Ramos (cell line): ENCODE results near the gene TMEM252.

Experiments used
- in situ Hi-C: fragments of 300-500 bp; cut with MboI; formaldehyde crosslinking; loops from one replicate; pipeline ENCODE4 v1.14.3; 2022; ENCODE audit warnings: low sequenced_read_pairs; ENCODE audit not compliant: unreplicated experiment

The TMEM252 gene, protein sequence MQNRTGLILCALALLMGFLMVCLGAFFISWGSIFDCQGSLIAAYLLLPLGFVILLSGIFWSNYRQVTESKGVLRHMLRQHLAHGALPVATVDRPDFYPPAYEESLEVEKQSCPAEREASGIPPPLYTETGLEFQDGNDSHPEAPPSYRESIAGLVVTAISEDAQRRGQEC

DNA sequence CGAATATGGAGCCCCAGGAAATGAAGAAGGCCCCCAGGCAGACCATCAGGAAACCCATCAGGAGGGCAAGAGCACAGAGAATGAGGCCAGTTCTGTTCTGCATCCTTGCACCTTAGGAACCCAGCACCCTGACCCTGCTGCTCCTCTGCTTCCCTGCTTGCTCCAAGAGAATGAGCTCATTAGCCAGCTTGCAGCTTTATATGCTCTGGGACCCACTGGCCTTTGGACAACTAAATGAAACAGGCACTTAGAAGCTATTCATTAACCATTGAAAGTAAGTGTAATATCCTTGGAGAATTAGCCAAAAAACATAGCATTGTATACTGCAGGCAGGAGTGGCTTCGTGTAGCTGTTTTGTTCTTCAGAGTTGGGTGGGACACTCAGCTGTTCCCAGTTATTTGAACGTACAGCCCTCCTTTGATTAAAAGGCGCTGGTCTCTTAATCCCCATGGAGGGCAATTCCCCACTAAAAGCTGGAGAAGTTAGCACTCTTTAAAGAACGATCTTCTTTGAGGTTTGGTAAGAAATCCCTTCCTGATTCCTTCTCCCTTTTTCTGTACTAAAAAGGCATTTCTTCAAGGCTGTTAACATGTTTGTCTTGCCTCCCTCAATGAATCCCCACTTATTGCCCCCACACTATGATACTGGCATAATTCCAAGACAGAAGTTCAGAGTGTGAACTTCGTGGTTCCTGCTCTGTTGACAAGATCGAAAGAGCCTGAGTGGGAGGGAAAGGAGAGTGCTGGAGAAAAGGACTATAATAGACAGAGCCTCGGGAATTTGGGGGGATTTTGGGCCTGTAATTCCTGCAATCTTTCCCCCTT lies at the start of gene TMEM252:
TSS of gene TMEM252 (minus strand) at position 172 of the 824 bp plus-strand sequence. CDS start at position 103, 69 bp downstream.
- in situ Hi-C loops = no loop called here

DNA sequence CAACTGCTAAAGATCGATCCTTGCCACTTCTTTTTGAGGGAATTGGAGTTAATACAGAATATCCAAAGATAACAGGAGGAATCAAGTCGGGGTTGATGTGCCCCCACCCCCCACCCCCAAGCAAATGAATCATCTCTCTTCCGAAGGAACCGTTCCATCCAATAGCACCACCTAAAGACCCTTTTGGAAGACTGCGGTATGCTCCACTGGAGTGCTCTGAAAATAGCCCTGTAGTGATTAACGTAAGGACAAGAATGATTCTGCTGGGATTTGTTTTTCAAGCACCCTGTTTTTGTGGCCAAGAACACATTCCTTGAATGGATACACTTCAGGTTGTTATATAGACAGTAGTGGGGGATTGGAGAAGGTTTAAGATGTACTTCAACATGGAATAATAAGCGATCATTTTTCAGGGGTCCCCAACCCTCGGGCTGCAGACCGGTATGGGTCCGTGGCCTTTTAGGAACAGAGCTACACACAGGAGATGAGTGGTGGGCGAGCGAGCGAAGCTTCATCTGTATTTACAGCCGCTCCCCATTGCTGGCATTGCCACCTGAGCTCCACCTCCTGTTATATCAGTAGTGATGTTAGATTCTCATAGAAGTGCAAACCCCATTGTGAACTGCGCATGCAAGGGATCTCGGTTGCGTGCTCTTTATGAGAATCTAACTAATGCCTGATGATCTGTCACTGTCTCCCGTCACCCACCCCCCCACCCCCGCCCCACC lies 44.5 kb upstream of the TMEM252 start:
- in situ Hi-C loops = loop anchor here (10.0 kb wide), 2 partner anchors 200 to 260 kb away; a partner anchor contains a TSS

DNA sequence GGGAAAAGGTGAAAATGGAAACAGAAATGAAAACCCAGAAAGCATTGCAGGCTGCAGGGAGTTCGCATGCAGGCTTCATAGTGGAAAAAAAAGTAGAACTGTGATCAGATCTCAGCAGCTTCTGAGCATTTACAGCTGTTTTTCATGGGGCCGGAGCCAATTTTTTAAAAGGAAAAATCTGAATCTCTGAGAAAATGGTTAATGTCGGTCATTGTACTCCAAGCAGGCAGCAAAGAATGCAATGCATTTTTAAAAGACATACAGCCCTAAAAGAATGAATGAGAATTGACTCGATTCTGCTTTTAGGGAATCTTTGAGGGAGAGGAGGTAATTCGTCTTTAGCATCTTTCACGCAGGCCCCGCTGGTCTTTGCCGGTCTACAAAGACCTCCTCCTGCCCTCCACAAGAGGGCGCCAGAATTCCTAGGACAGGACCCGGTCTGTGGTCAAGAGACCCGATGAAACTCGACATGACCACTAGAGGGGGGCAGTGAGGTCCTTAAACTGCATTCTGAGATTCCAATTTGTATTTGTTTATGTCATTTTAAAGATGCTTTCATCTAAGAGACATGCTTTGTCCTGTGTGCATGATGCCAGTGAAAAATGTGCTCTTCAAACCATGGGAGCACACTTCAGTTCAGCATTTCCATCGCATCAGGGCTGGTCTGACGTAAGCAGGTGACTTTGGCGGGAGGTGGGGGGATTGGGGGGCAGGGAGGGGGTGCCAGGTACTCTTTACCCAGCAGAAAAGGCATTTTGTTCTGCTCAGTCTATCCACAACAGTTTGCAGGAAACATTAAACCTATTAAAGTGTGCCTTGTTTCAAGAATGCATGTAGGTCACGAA lies 43.7 kb upstream of the TMEM252 start:
- in situ Hi-C loops = loop anchor here (5.0 to 10.0 kb wide), 4 partner anchors 98 to 418 kb away; a partner anchor contains a TSS

DNA sequence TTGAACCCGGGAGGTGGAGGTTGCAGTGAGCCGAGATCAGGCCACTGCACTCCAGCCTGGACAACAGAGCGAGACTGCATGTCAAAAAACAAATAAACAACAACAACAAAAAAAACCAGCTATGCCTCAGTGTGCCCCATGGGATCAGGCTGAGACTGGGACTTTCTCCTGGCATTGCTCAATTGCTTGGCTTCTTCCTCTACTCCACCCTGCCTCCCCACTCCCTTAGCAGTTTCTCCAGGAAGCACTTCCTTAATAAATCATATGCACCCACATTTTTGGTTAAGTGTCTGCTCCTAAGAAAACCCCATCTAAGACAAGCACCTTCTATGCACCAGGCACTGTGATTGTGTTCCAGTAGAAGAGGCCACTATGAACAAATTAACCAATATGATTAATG lies 41.0 kb upstream of the TMEM252 start:
- in situ Hi-C loops = loop anchor here (5.0 to 10.0 kb wide), 4 partner anchors 101 to 421 kb away; a partner anchor contains a TSS

DNA sequence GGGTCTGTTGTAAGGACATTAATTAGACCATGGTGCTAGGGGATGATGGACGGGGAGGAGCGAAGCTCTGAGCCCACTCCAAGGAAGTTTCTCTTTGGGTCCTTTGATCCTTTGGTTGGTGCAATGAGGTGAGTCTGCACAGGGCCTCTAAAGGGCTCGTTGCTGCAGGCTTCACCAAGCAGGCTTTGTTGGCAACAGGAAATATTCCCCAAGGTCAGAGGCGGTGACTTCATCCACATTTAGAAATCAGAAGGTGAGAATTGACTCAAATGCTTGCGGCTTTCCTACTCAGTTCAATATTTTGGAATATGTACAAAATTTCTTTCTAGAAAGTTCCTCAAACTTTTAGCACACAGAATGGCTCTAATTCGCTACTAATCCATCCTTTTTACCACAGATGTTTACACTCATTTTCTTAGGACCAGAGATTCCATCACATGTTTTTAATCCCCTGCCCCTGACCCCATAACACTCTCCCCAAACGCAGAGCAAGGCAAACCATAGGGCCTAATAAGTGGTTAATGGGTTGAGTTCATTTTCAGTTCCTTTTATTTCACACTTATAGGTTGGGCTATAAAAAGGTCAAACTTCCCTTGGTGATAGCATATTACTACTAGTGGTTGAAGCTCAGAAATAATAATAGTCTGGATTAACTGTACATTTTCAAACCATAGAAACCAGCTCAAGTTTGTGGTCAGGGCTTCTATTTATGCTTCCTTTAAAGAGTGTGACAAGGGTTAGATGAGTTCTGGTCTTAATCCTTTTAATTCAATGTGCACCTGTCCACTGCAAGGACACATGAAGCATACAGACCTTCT lies 37.3 kb upstream of the TMEM252 start:
- in situ Hi-C loops = no loop called here

DNA sequence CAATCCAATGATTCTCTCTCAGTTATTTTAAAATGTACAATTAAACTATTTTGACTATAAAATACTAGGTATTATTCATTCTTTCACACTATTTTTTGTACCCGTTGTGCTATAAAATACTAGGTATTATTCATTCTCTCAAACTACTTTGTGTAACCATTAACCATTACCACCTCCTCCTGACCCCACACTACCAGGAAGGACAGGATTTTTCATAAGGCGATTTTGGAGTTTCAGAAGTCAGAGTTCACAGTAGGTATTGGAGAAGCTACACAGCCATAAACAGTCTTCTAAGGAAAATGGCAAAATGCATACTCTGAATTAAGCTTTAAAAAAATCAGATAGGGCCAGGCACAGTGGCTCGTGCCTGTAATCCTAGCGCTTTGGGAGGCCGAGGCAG lies 35.1 kb upstream of the TMEM252 start:
- in situ Hi-C loops = no loop called here

DNA sequence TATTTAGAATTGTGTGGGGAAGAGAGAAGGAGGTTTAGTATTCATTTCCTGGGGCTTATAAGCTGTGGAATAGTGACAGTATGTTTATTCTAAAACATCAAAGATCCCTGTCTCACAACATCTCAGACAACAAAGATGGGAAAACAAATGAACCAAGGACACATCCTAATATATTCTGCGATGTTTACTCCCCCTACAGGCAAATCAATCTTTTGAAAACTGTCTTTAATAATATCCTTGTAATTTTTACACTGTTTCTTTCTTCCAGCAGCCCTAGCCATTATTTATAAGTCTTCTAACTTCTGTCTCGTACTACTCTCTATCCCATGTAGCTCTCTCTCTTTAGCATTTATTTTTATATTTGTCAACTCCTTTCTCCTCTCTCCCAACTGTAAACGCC lies 33.5 kb upstream of the TMEM252 start:
- in situ Hi-C loops = no loop called here

DNA sequence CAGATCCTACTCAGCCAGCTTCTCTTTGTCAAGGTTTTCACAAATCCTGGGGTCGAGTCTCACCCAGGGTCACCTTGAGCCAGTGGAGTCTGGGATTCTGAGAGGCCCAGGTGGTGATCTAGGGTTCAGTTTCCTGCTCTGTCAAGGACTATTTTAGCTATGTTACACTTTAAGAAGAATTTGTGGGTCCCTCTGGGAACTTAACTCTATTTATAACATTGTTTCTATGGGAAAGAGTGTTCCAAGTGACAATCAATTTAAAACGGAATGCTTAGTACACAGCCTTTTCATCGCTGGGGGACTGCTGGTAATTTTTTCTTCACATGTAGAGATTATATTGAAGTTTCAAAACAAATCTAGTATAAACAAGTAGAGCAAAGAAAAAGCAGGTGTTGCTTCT lies 26.9 kb upstream of the TMEM252 start:
- in situ Hi-C loops = loop anchor here (10.0 kb wide), 1 partner anchor 63 kb away; no protein-coding TSS in a partner anchor

DNA sequence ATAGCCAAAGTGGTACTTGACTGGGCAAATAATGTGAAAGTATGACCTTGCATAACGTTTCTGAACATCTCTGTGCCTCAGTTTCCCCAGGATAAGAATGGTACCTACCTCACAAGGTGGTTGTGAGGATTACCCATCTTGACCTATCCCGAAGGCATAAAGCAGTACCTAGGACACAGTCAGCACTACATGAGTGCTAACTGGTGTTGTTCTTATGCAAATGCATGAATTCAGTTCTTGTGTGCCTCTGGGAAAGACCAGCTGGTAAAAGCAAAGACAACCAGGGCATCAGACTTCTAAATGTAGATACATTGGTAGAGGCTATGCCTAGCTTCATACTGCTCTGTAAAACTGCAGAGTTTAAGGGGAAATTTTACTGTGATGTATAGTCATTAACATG lies 21.8 kb upstream of the TMEM252 start:
- in situ Hi-C loops = loop anchor here (10.0 kb wide), 1 partner anchor 58 kb away; no protein-coding TSS in a partner anchor

DNA sequence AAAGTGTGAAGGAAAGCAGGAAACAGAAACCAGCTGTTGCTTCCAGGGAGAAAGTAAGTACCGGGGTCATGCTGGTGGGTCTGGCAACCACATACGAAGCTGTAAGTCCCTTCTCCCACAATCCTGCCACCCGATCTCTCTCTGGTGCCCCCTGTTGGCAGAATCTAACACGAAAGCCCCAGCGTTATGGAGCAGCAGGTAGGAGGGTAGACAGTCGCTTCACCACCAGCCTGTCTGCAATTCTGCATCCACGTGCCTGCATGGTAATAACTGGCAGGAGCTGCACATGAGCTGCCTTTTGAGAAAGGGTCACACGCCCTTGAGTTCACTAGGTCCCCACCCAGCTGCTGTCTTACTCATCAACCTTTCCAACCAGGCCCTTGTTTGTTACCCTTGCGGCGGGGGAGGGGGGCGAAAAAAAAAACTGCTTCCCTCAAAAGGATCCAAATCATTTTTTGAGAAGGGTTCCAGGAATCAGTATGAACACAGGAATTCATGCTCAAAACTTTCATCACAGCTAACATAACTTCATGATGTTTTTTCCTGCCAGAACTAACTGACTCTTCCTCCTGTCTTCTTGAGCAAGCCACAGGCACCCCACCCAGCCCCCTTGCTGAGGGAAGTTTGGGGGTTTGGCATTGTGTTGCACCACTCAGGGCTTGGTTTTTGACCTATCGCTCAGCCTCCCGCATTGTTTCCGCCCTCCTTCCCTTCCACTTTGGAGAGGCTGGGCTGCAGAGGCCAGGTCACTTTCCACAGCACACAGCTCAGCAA lies 19.6 kb upstream of the TMEM252 start:
- in situ Hi-C loops = loop anchor here (10.0 kb wide), 1 partner anchor 55 kb away; no protein-coding TSS in a partner anchor

DNA sequence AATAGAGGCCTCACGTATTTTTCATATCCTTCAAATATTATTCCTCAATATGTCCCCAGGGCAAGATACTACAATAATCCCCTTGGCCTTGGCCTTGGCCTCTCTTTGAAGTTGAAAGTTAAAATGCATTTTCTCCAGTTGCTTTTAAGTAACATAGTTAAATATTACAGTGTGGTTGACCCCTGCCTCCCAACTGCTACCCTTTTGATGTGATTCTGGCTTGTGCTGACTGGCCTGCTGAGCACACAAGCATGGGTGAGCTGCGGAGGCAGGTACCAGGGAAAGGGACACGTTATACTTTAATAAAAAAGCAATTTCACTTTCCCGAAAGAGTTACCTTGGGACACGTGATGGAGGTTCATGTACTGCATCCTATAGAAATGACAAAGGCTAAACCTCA lies 17.9 kb upstream of the TMEM252 start:
- in situ Hi-C loops = no loop called here

DNA sequence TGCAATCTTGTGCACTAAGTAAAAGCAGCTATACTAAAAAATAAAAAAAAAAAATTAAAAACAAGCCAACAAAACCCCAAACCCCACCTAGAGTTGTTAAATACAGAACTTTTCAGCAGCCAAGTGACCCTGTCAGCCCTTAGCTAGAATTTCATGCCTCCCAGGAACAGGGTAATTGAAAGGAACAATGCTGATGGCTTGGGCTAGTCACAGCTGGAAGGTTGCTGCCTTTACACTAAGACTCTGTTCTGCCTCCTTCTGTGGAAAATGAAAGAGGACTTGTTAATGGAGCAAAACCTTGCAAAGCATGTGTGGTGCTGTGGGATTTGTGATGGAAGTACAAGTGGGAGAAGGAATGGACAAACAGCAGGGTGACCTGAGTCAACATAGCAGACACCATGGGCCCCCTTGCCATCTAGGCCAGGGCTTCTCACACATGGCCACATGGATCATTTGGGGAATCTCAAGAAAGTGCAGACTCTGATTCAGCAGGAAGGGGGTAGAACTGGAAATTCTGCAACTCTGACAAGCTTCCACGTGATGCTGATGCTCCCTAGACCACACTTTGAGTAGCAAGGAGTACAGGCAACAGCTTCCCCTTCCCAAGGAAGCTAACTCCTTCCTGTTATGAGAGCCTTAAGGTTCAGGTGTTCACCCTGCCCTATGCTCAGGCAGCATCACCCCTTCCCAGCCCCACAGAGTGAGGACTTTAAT lies 14.9 kb upstream of the TMEM252 start:
- in situ Hi-C loops = no loop called here

DNA sequence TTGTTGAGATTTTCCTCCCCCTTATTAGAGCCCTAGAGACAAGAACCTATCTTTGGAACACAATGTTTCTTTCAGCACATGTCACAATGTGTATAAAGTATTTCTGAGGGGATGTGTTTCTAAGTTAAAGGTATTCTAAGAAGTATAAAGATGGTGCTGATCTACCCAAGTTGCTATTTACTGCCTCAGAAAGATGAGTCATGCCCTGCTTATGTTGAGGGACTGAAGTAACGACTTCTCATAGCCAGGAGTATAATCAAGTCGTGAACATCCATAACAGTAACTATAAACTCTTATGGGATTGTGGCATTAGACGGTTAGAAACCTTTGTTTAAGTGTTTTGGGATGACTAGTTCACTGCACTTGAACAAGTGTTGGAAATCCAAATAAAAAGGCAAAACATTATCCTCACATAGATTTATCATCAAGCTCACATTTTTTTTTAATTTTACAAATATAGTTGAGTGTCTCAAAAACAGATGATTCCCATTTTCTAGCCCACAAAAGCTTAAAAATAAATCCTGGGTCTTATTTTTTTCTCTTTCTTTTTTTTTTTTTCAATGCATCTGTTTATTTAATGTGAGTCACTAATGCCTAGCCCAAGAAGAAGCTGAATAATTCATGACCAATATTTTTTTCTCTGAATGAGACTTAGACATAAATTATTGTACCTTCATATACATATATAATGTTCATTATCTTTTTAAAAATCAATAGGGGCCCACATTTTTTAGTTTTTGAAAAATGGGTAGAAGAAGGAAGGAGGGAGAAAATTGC lies 12.2 kb upstream of the TMEM252 start:
- in situ Hi-C loops = no loop called here

DNA sequence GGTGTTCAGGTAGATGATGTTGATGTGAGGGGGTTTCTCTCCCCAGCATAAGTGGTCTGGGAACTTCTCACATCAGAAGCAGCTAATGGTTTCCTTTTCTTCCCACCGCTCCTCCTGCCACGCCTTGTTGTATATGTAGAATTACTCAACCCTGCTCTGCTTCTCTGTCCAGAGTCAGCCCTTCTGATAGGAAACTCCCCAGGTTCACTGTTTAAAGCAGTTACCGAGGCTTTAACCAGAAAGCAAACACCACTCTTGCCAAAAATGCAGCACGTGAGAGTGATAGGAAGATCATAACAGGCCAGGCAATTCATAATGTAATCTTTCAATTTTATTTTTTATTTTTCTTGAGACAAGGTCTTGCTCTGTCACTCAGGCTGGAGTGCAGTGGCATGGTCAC lies 10.5 kb upstream of the TMEM252 start:
- in situ Hi-C loops = no loop called here

DNA sequence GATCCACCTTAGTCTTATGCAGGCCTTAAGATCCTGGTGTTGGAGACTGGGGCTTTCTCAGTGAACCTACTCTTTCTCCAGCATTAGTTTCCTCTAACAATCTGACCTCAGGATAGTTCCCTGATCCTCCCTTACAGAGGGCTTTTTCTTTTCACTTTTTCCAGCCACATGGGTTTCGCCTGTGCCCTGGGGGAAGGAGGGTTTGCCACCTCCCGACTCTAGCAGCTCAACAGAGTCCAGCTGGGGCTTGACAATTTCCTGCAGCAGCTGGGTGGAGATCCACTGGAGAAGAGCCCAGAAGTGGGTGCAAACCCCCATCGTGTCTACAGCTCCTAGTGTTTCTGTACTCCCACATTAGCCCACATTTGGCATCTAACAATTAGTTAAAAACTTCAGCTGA lies 7.6 kb upstream of the TMEM252 start:
- in situ Hi-C loops = no loop called here

DNA sequence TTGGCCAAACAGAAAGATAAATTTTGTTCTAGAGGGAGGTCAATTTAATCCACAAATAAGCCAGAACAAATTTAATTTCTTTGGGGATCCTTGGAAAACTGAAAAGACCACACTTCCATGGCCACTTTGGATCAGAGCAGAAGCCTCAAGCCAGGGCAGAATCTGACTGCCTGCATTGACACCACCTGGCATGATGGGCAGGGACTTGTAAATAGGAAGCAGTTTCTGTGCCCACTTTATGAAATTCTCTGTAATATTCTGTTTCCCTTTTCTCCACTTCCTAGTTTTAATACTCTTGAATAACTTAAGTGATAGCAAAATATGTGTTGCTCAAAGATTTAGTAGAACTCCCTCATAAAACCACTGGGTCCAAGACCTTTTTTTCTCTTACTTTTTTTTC lies 6.7 kb upstream of the TMEM252 start:
- in situ Hi-C loops = no loop called here
